ENCODE results near the gene KHDRBS1. TPM values are rescaled to one million over a fixed set of nuclear protein-coding genes. Genes with fewer than 3 reads are reported as not detected.

Gene KHDRBS1
- total and polyA plus RNA-seq, 2 donors (not counting 1 experiment from before 2014, with no cell fraction given), result 35.7 to 101 TPM

DNA sequence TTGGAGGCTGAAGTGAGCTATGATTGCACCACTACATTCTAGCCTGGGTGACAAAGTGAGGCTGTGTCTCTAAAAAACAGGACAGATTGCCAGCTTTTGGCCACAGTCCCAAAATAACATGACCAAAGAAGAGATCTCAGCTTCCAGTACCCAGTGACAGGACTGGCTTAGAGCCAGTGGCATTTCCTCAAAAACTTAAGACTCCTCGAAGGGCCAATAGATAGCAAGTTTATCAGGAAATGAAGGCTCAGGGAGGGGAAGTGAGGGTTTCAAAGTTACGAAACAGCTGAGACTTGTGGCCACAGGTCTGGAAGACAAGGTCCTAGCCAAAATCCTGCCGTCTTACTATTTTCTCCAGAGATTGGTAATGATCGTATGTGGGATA lies 52.8 kb downstream of the KHDRBS1 start:
- Mint-ChIP-seq H3K27me3 (no peaks in the 10 kb centered on the region), H3K9me3 (ENCODE audit: insufficient read depth) (no peaks in the 10 kb centered on the region), H3K4me1 (peaks cover 5% of the 10 kb centered on the region), H3K27ac (no peak overlapping the region), H3K4me3 (no peak overlapping the region)
- no peaks in the 10 kb centered on the region for H3K9me3 ChIP-seq (ENCODE audit: control extremely low read depth in 1 of 3, control insufficient read depth in 2 of 3, insufficient read depth in 1 of 3, low read length in 2 of 3)
- WGBS (ENCODE audit: insufficient coverage), result no CpG with 5 or more reads among the region's 4 CpGs
- H3K27me3 ChIP-seq (replicated peaks in 1 of 4; ENCODE audit: control extremely low read depth in 1 of 4, control insufficient read depth in 3 of 4, insufficient read depth in 4 of 4, low read length in 3 of 4), result no peaks in the 10 kb centered on the region
- peaks cover 8 to 11% of the 10 kb centered on the region in 2 donors for H3K4me1 ChIP-seq (ENCODE audit: control insufficient read depth in 2 of 2, insufficient read depth in 2 of 2, low read length in 2 of 2)
- DNase-seq, result peak; percentile 48
- H3K79me2 ChIP-seq (ENCODE audit: control insufficient read depth, insufficient read depth, low read length), result no peaks in the 10 kb centered on the region
- intact Hi-C loops (cut with micrococcal nuclease), result no loop called here
- H4K20me1 ChIP-seq (ENCODE audit: control insufficient read depth, insufficient read depth, low read length, poor library complexity, severe bottlenecking), result no peaks in the 10 kb centered on the region
- ChIA-PET CTCF (interaction anchor here (1.1 kb wide), 1 partner anchor 41 kb away, joined by 3 read pairs; the partner anchor contains the start of gene KPNA6), POLR2A (interaction anchor here (0.6 to 0.7 kb wide), 2 partner anchors 62 to 158 kb away, joined by 4 read pairs; no protein-coding TSS in a partner anchor)
- TF ChIP-seq CTCF (IDR thresholded peaks at IDR 0.05), result no peak
- no peak for TF ChIP-seq EZH2 (IDR thresholded peaks at IDR 0.05; ENCODE audit: borderline replicate concordance, insufficient read depth, low read depth, low read length, poor library complexity, severe bottlenecking)
- ATAC-seq (ENCODE audit: low read depth), result peak; percentile 39
- H3K27ac ChIP-seq (ENCODE audit: low read length in 2 of 2), result peak overlapping the region in 1 of 2 donors; percentile 39
- no peak overlapping the region for H3K9ac ChIP-seq (ENCODE audit: low read length)
- no peak overlapping the region for H3K4me3 ChIP-seq (ENCODE audit: control extremely low read depth in 1 of 5, extremely low read depth in 1 of 5, insufficient read depth in 1 of 5, low read depth in 2 of 5, low read length in 4 of 5)
- H3K4me2 ChIP-seq (replicated peaks; ENCODE audit: low read depth, low read length, poor library complexity, severe bottlenecking), result peak overlapping the region; percentile 43
- H2AFZ ChIP-seq (ENCODE audit: insufficient read depth, low read depth, low read length, poor library complexity, severe bottlenecking), result peak overlapping the region; percentile 21
- no peaks in the 10 kb centered on the region for H3K36me3 ChIP-seq (replicated peaks in 1 of 2; ENCODE audit: control extremely low read depth in 1 of 2, control insufficient read depth in 1 of 2, extremely low read depth in 1 of 2, insufficient read depth in 2 of 2, low read length in 1 of 2)

- Histone ChIP-seq H3K27ac (ENCODE audit: low read length in 2 of 2) (no peak overlapping the region), H3K4me2 (replicated peaks; ENCODE audit: low read depth, low read length, poor library complexity, severe bottlenecking) (no peak overlapping the region), H4K20me1 (ENCODE audit: control insufficient read depth, insufficient read depth, low read length, poor library complexity, severe bottlenecking) (peaks cover 6% of the 10 kb centered on the region), H3K79me2 (ENCODE audit: control insufficient read depth, insufficient read depth, low read length) (peaks cover 7% of the 10 kb centered on the region), H3K9ac (ENCODE audit: low read length) (no peak overlapping the region), H3K9me3 (ENCODE audit: control extremely low read depth in 1 of 3, control insufficient read depth in 2 of 3, insufficient read depth in 1 of 3, low read length in 2 of 3) (no peaks in the 10 kb centered on the region), H3K27me3 (replicated peaks in 1 of 4; ENCODE audit: control extremely low read depth in 1 of 4, control insufficient read depth in 3 of 4, insufficient read depth in 4 of 4, low read length in 3 of 4) (no peaks in the 10 kb centered on the region), H3K4me3 (ENCODE audit: control extremely low read depth in 1 of 5, extremely low read depth in 1 of 5, insufficient read depth in 1 of 5, low read depth in 2 of 5, low read length in 4 of 5) (no peak overlapping the region), H2AFZ (ENCODE audit: insufficient read depth, low read depth, low read length, poor library complexity, severe bottlenecking) (no peak overlapping the region), H3K36me3 (replicated peaks in 1 of 2; ENCODE audit: control extremely low read depth in 1 of 2, control insufficient read depth in 1 of 2, extremely low read depth in 1 of 2, insufficient read depth in 2 of 2, low read length in 1 of 2) (no peaks in the 10 kb centered on the region), H3K4me1 (ENCODE audit: control insufficient read depth in 2 of 2, insufficient read depth in 2 of 2, low read length in 2 of 2) (peaks cover 21 to 28% of the 10 kb centered on the region in 2 donors)
- POLR2A ChIA-PET, result interaction anchor here (0.7 kb wide), 1 partner anchor 124 kb away, joined by 4 read pairs; no protein-coding TSS in a partner anchor
- WGBS (ENCODE audit: insufficient coverage), result 93% methylated on average over 2 of the region's 5 CpGs
- no peak for DNase-seq
- CTCF ChIA-PET, result interaction anchor here (0.7 kb wide), 1 partner anchor 51 kb away, joined by 3 read pairs; no protein-coding TSS in a partner anchor
- Mint-ChIP-seq H3K27ac (no peak overlapping the region), H3K27me3 (no peaks in the 10 kb centered on the region), H3K4me1 (peaks cover 19% of the 10 kb centered on the region), H3K4me3 (no peak overlapping the region), H3K9me3 (ENCODE audit: insufficient read depth) (no peaks in the 10 kb centered on the region)
- ATAC-seq (ENCODE audit: low read depth), result no peak
- no peak for TF ChIP-seq EZH2 (IDR thresholded peaks at IDR 0.05; ENCODE audit: borderline replicate concordance, insufficient read depth, low read depth, low read length, poor library complexity, severe bottlenecking)
- TF ChIP-seq CTCF (IDR thresholded peaks at IDR 0.05), result no peak
- intact Hi-C loops (cut with micrococcal nuclease), result no loop called here
These were observed 55.4 kb downstream of the KHDRBS1 start for GRCh38 chr1:32068957-32069588.

Data from B cell (primary cell).